Suprapubic skin (tissue), 4 donors: ENCODE results near the gene AP2B1. TPM values are rescaled to one million over a fixed set of nuclear protein-coding genes. Genes with fewer than 3 reads are reported as not detected.
"Not testable (repeated sequence)": the region's sequence is repeated elsewhere in the genome, so short reads cannot be mapped to it uniquely, and the experiment has no call there.

Experiments
- DNase-seq, 2 donors: peaks; one replicate each; pipeline ENCODE4 v3.0.0-alpha.2; 2019; ENCODE audit warnings: low spot score in 2 of 2
- H3K27ac ChIP-seq: fragments of 200-600 bp; sonication (generic); one replicate; pipeline ENCODE4 v1.5.1; 2019
- H3K27me3 ChIP-seq: fragments of 200-600 bp; sonication (generic); one replicate; pipeline ENCODE4 v1.5.1; 2019
- H3K36me3 ChIP-seq: fragments of 200-600 bp; sonication (generic); one replicate; pipeline ENCODE4 v1.5.1; 2019
- H3K4me1 ChIP-seq: fragments of 200-600 bp; sonication (generic); one replicate; pipeline ENCODE4 v1.5.1; 2019
- H3K4me3 ChIP-seq: fragments of 200-600 bp; sonication (generic); one replicate; pipeline ENCODE4 v1.5.1; 2019; ENCODE audit warnings: mild to moderate bottlenecking
- H3K9me3 ChIP-seq: fragments of 200-600 bp; sonication (generic); one replicate; pipeline ENCODE4 v1.5.1; 2019
- EP300 ChIP-seq: sonication (generic); formaldehyde crosslinking; IDR thresholded peaks from one replicate; pipeline ENCODE4 v1.6.1; 2017; ENCODE audit warnings: antibody characterized with exemption
- POLR2A ChIP-seq, 2 donors: fragments of 450-650 bp; IDR thresholded peaks; one replicate each; pipeline ENCODE4 v1.6.1; 2017; ENCODE audit warnings: antibody characterized with exemption in 2 of 2, mild to moderate bottlenecking in 2 of 2, moderate library complexity in 2 of 2
- POLR2AphosphoS5 ChIP-seq, 3 donors: sonication (generic); formaldehyde crosslinking; IDR thresholded peaks; one replicate each; pipeline ENCODE4 v1.6.1; 2017; ENCODE audit warnings: antibody characterized with exemption in 3 of 3
- WGBS: methylation state at CpG from one replicate; pipeline ENCODE4 v1.1.5; 2018; 5-methylcytosine and 5-hydroxymethylcytosine counted together
- total RNA-seq, 4 donors: library from RNA; depleted of rRNA; stranded (reverse); fragments of >200 nt; gene quantifications; one replicate each; pipeline ENCODE4 v1.1.0, GENCODE V29; 2016
- TF ChIP-seq, protein P1 (sequence below), 2 donors: fragments of 200-600 bp in 1 of 2; fragments of 450-650 bp in 1 of 2; sonication (generic) in 1 of 2; IDR thresholded peaks; one replicate each; pipeline ENCODE4 v1.5.1; 2016 to 2019; ENCODE audit warnings: antibody characterized with exemption in 2 of 2, mild to moderate bottlenecking in 1 of 2, moderate library complexity in 1 of 2

The AP2B1 gene
- total RNA-seq, 4 donors from 2014 or later, result 41.3 to 50.0 (median 45.3) TPM

DNA sequence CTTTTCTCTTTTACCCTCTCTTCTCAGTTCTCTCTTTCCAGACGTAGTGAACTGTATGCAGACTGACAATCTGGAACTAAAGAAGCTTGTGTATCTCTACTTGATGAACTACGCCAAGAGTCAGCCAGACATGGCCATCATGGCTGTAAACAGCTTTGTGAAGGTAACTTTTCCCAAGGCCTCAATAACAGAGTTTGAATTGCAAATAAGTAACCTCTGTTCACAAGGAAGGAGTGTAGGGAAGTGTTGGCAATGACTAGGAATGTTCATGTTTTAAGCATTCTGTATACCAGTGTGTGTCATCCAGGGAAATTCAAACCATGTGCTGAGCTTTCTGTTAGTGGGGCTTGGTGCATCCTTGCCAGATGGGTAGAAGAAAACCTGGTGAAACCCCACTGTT lies 18.6 kb downstream of the AP2B1 start:
- DNase-seq, result no peak
- WGBS, result 86% methylated on average over 2 of the region's 2 CpGs
- H3K27me3 ChIP-seq, result no peaks in the 10 kb centered on the region
- no peaks in the 10 kb centered on the region for H3K9me3 ChIP-seq
- no peaks in the 10 kb centered on the region for H3K4me1 ChIP-seq
- H3K27ac ChIP-seq, result no peak overlapping the region
- TF ChIP-seq, protein P1, sequence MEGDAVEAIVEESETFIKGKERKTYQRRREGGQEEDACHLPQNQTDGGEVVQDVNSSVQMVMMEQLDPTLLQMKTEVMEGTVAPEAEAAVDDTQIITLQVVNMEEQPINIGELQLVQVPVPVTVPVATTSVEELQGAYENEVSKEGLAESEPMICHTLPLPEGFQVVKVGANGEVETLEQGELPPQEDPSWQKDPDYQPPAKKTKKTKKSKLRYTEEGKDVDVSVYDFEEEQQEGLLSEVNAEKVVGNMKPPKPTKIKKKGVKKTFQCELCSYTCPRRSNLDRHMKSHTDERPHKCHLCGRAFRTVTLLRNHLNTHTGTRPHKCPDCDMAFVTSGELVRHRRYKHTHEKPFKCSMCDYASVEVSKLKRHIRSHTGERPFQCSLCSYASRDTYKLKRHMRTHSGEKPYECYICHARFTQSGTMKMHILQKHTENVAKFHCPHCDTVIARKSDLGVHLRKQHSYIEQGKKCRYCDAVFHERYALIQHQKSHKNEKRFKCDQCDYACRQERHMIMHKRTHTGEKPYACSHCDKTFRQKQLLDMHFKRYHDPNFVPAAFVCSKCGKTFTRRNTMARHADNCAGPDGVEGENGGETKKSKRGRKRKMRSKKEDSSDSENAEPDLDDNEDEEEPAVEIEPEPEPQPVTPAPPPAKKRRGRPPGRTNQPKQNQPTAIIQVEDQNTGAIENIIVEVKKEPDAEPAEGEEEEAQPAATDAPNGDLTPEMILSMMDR (IDR thresholded peaks at IDR 0.05), result no peak
- TF ChIP-seq POLR2AphosphoS5 (IDR thresholded peaks at IDR 0.05) (no peak), EP300 (no peak), POLR2A (IDR thresholded peaks at IDR 0.05) (no peak)
- H3K4me3 ChIP-seq, result no peak overlapping the region
- peaks cover 68% of the 10 kb centered on the region for H3K36me3 ChIP-seq

- no peaks in the 10 kb centered on the region for H3K27me3 ChIP-seq
- DNase-seq, result no peak
- 79% methylated on average over 3 of the region's 3 CpGs for WGBS
- H3K9me3 ChIP-seq, result no peaks in the 10 kb centered on the region
- H3K27ac ChIP-seq, result no peak overlapping the region
- H3K36me3 ChIP-seq, result peaks cover 66% of the 10 kb centered on the region
- no peak overlapping the region for H3K4me3 ChIP-seq
- no peaks in the 10 kb centered on the region for H3K4me1 ChIP-seq
- no peak for TF ChIP-seq POLR2A (IDR thresholded peaks at IDR 0.05)
- no peak for TF ChIP-seq POLR2AphosphoS5 (IDR thresholded peaks at IDR 0.05)
- TF ChIP-seq, protein P1 (IDR thresholded peaks at IDR 0.05), result no peak
- TF ChIP-seq EP300, result no peak
These were observed 20.2 kb downstream of the AP2B1 start for GRCh38 chr17:35607239-35607847.

DNA sequence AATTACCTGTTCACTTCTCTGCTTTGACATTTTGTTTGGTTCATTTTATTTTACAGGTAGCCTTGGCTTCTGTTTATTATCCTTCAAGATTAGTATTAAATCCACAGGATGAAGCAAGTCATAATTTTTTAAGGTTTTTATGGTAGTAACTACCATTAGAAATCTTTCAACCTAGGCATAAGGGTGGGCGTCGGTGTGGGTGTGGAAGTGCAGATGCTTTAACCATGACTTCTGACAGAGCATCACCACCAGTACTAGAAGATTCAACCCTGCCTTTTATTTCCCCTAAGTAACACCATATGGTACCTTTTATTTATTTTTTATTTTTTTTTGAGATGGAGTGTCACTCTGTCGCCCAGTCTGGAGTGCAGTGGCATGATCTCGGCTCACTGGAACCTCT lies 22.7 kb downstream of the AP2B1 start:
- no peak for DNase-seq

GRCh38 chr17:35610746-35611145 lies 23.6 kb downstream of the AP2B1 start:
- peaks cover 52% of the 10 kb centered on the region for H3K36me3 ChIP-seq
- H3K4me1 ChIP-seq, H3K27me3 ChIP-seq, DNase-seq, H3K4me3 ChIP-seq, H3K27ac ChIP-seq, H3K9me3 ChIP-seq: not testable (repeated sequence)
- 90% methylated on average over 12 of the region's 12 CpGs for WGBS

More for the DNA sequence above, 22.7 kb downstream of the AP2B1 start:
- Histone ChIP-seq H3K36me3 (peaks cover 53% of the 10 kb centered on the region), H3K27ac (no peak overlapping the region), H3K4me3 (no peak overlapping the region), H3K27me3 (no peaks in the 10 kb centered on the region), H3K9me3 (no peaks in the 10 kb centered on the region), H3K4me1 (no peaks in the 10 kb centered on the region)
- WGBS, result 94% methylated on average over 4 of the region's 4 CpGs
- TF ChIP-seq POLR2AphosphoS5 (IDR thresholded peaks at IDR 0.05), result no peak
- TF ChIP-seq EP300, result no peak
- TF ChIP-seq, protein P1 (IDR thresholded peaks at IDR 0.05), result no peak
- no peak for TF ChIP-seq POLR2A (IDR thresholded peaks at IDR 0.05)

DNA sequence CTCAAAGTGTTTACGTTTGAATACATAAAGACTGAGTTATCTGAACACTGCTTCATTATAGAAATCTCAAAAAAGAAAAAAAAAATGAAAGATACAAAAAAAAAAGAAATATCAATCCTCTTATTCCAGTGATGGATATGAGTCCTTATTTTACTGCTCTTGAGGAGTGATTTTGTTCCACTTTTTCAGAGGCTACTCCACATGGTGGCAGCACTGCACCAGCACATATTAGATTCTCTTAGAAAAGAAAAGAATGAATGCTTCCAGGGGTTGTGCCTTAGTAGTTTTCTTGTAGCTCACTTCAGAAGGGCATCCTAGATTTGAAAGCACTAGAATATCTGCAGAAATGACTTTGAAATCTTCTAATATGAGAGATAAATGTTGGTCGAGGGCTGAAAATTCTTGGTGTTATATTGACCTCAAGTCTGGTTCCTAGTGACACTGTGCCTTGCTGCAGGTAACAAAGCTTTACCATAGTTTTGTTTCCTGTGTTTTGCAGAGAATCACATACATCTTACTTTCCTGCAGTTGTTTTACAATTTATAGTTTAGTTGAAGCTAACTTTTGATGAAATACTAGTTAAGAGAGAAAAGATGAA lies 25.9 kb downstream of the AP2B1 start:
- 88% methylated on average over 2 of the region's 2 CpGs for WGBS
- no peaks in the 10 kb centered on the region for H3K4me1 ChIP-seq
- H3K9me3 ChIP-seq, result no peaks in the 10 kb centered on the region
- no peaks in the 10 kb centered on the region for H3K27me3 ChIP-seq
- TF ChIP-seq POLR2AphosphoS5 (IDR thresholded peaks at IDR 0.05), result no peak
- TF ChIP-seq, protein P1 (IDR thresholded peaks at IDR 0.05), result peak in 1 of 2 donors; percentile 37
- peaks cover 37% of the 10 kb centered on the region for H3K36me3 ChIP-seq
- H3K27ac ChIP-seq, result no peak overlapping the region
- no peak for DNase-seq
- no peak overlapping the region for H3K4me3 ChIP-seq
